Choroid plexus epithelial cell (primary cell): Measurements from ENCODE around the gene SLC44A5.
"Not testable (repeated sequence)": the region's sequence is repeated elsewhere in the genome, so short reads cannot be mapped to it uniquely, and the experiment has no call there.

Source experiments
- DNase-seq: peaks from one replicate; pipeline ENCODE4 v3.0.0-alpha.2; 2010; ENCODE audit warnings: low read depth
- H3K4me3 ChIP-seq: 2 replicates; pipeline ENCODE4 v1.5.1; 2011; ENCODE audit warnings: low read depth, mild to moderate bottlenecking, control low read depth, low read length, moderate library complexity
- TF ChIP-seq, protein P1 (sequence below): conservative IDR thresholded peaks from 2 replicates; pipeline ENCODE4 v1.5.1; 2011; ENCODE audit warnings: low read depth, mild to moderate bottlenecking, control low read depth, inconsistent platforms, low read length, moderate library complexity

SLC44A5 gene

DNA sequence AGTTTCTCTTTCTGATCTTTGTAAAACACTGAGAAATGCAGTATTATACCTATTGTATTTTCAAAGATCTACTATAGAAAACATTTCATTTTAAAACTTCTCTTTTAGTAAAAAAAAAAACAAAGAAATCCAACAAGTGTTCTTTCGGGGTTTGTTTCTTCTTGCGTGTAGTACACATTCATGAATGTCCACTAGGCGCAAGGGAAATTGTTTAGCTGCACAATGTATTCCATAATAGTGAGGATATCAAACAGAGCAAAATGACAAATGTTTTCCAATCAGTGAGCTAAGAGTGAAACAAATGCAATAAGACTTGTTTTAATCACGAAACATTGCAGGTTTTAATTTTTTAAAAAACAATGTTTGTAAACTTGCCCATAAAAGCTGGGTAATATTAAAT, 408.2 kb downstream of the SLC44A5 start:
- no peak for DNase-seq
- TF ChIP-seq, protein P1, sequence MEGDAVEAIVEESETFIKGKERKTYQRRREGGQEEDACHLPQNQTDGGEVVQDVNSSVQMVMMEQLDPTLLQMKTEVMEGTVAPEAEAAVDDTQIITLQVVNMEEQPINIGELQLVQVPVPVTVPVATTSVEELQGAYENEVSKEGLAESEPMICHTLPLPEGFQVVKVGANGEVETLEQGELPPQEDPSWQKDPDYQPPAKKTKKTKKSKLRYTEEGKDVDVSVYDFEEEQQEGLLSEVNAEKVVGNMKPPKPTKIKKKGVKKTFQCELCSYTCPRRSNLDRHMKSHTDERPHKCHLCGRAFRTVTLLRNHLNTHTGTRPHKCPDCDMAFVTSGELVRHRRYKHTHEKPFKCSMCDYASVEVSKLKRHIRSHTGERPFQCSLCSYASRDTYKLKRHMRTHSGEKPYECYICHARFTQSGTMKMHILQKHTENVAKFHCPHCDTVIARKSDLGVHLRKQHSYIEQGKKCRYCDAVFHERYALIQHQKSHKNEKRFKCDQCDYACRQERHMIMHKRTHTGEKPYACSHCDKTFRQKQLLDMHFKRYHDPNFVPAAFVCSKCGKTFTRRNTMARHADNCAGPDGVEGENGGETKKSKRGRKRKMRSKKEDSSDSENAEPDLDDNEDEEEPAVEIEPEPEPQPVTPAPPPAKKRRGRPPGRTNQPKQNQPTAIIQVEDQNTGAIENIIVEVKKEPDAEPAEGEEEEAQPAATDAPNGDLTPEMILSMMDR = no peak

GRCh38 chr1:75198761-75199160, 412.2 kb downstream of the SLC44A5 start:
- TF ChIP-seq, protein P1 = no peak
- H3K4me3 ChIP-seq = no peak overlapping the region
- DNase-seq = no peak

More for the DNA sequence above, 408.2 kb downstream of the SLC44A5 start:
- H3K4me3 ChIP-seq = no peak overlapping the region

DNA sequence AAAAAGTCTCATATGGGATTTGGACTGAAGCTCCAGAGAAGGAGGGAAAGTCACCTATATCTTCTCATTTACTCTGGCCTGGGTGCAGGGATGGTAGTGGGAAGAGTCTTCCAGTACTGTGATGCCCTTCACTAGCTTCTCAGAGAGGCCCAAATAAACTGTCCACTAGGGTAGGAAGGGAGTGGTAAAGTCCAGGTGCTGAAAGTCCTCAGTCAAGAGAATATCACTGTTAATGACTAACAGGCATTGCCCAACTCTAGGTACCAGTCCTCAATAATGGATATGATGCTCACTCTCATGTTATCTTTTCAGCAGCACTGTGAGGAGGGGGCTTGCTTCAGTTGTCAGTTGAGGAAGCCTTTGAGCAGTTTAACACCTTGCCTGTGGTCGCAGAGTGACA, 412.8 kb downstream of the SLC44A5 start:
- H3K4me3 ChIP-seq = no peak overlapping the region

DNA sequence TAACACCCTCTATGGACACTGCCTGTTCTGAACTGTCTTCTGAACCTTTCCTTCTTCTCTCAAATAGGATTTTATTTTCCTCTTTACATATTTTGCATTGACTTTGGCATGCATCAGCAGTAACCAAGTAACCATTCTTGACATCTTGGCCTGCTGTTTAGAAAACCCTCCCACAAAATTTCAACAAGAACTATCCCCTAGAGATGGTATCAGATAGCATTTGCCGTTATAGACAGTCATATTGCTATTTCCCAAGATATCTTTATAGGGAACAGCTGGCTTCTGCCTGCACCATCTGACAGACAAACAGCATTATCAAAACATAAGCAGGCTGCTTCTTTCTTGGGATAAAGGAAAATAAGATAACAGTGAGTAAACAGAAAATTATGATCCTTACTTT, 422.0 kb downstream of the SLC44A5 start:
- TF ChIP-seq, protein P1 = no peak
- DNase-seq = no peak
- H3K4me3 ChIP-seq = no peak overlapping the region

More for the DNA sequence above, 412.8 kb downstream of the SLC44A5 start:
- DNase-seq = no peak
- TF ChIP-seq, protein P1 = no peak

GRCh38 chr1:75181214-75181955, 429.5 kb downstream of the SLC44A5 start:
- DNase-seq, H3K4me3 ChIP-seq: not testable (repeated sequence)

GRCh38 chr1:75174031-75174760, 436.7 kb downstream of the SLC44A5 start:
- DNase-seq = no peak
- no peak overlapping the region for H3K4me3 ChIP-seq
- TF ChIP-seq, protein P1 = no peak

GRCh38 chr1:75172556-75172955, 438.4 kb downstream of the SLC44A5 start:
- no peak for DNase-seq
- H3K4me3 ChIP-seq = no peak overlapping the region
- TF ChIP-seq, protein P1 = no peak
